HepG2 (cell line): ENCODE data around the gene ZNF32. TPM values are rescaled to one million over a fixed set of nuclear protein-coding genes. Genes with fewer than 3 reads are reported as not detected.
A peak's percentile ranks its signal among the peaks of the same experiment; 100 is the strongest.

Experiments used
- ATAC-seq: fragments of 200-7000 bp; cut with Tn5 transposase; 3 replicates; pipeline ENCODE4 v1.9.1; 2020; ENCODE audit warnings: mild to moderate bottlenecking, moderate library complexity
- BruUV-seq: library from RNA; stranded (reverse); fragments of 400-500 nt; replicated peaks from 2 replicates; lab custom pipeline; 2021; lab: Mats Ljungman, UMichigan
- CTCF ChIA-PET: fragments of 300-600 bp; formaldehyde crosslinking; extraction: SDS; loops from one replicate; lab custom pipeline; 2021; ENCODE audit warnings: low total read pairs, inconsistent platforms, low intra/inter-chr PET ratio; lab: Yijun Ruan, JAX
- POLR2A ChIA-PET: fragments of 350-600 bp; sonication (Branson Sonifier 250); formaldehyde crosslinking; loops from one replicate; lab custom pipeline; 2020; ENCODE audit warnings: antibody characterized with exemption, inconsistent platforms; lab: Yijun Ruan, JAX
- DNase-seq: peaks from one replicate; pipeline ENCODE4 v3.0.0-alpha.2; 2015; ENCODE audit warnings: low spot score
- FAIRE-seq: peaks from 3 replicates; lab custom pipeline; 2011; peaks lifted over from hg19 to GRCh38; lab: Jason Lieb, UNC
- H2AFZ ChIP-seq: one replicate; pipeline ENCODE4 v1.6.1; 2011; ENCODE audit warnings: low read length, inconsistent platforms
- H3K27ac ChIP-seq: fragments of 300-600 bp; 3 replicates; pipeline ENCODE4 v1.8.0; 2011; ENCODE audit warnings: mixed run types, mild to moderate bottlenecking, mixed read lengths, low read length, inconsistent platforms; ENCODE audit not compliant: insufficient read depth; ENCODE audit errors: extremely low read length
- H3K27me3 ChIP-seq, 2 experiments: fragments of 200-600 bp in 1 of 2; 2 replicates in 1 of 2; 3 replicates in 1 of 2; pipeline versions ENCODE4 v1.6.0 to v1.8.0; 2011; ENCODE audit warnings: low read length in 2 of 2, mild to moderate bottlenecking in 2 of 2, moderate library complexity in 2 of 2, inconsistent platforms in 1 of 2; ENCODE audit not compliant: insufficient read depth in 2 of 2, control insufficient read depth in 1 of 2
- H3K36me3 ChIP-seq, 2 experiments: fragments of 200-600 bp in 1 of 2; replicated peaks in 1 of 2; 2 replicates in 1 of 2; 3 replicates in 1 of 2; pipeline versions ENCODE4 v1.5.1 to v1.8.0; 2011; ENCODE audit warnings: low read length in 2 of 2, inconsistent platforms in 1 of 2; ENCODE audit not compliant: insufficient read depth in 2 of 2, control insufficient read depth in 1 of 2
- H3K4me1 ChIP-seq: 2 replicates; pipeline ENCODE4 v1.5.1; 2012; ENCODE audit warnings: low read length, inconsistent platforms; ENCODE audit not compliant: insufficient read depth
- H3K4me2 ChIP-seq: 2 replicates; pipeline ENCODE4 v1.6.0; 2011; ENCODE audit warnings: low read depth, low read length, inconsistent platforms
- H3K4me3 ChIP-seq, 3 experiments: fragments of 200-600 bp in 1 of 3; sonication (generic), shearing (Covaris generic) in 1 of 3; replicated peaks in 1 of 3; 2 replicates each; pipeline ENCODE4 v1.5.1; 2011 to 2016; ENCODE audit warnings: low read length in 3 of 3, inconsistent platforms in 2 of 3, low read depth in 2 of 3, mild to moderate bottlenecking in 2 of 3, control low read depth in 1 of 3, mixed read lengths in 1 of 3; ENCODE audit not compliant: insufficient read depth in 1 of 3
- H3K79me2 ChIP-seq: one replicate; pipeline ENCODE4 v1.6.1; 2011; ENCODE audit warnings: low read length, inconsistent platforms; ENCODE audit not compliant: insufficient read depth
- H3K9ac ChIP-seq: 2 replicates; pipeline ENCODE4 v1.6.0; 2011; ENCODE audit warnings: mild to moderate bottlenecking, low read depth, low read length, inconsistent platforms; ENCODE audit not compliant: insufficient read depth
- H3K9me3 ChIP-seq: 2 replicates; pipeline ENCODE4 v1.5.1; 2012; ENCODE audit warnings: mild to moderate bottlenecking, low read length
- H4K20me1 ChIP-seq: 2 replicates; pipeline ENCODE4 v1.6.0; 2011; ENCODE audit warnings: inconsistent platforms, mild to moderate bottlenecking, low read length, moderate library complexity; ENCODE audit not compliant: insufficient read depth
- KLF12 ChIP-seq: sonication (generic); formaldehyde crosslinking; IDR thresholded peaks from 2 replicates; pipeline ENCODE4 v1.4.0; 2020; ENCODE audit warnings: missing genetic modification reagents, borderline replicate concordance
- TEAD2 ChIP-seq: sonication (generic); formaldehyde crosslinking; IDR thresholded peaks from 2 replicates; pipeline ENCODE4 v1.9.0; 2021; ENCODE audit warnings: missing genetic modification reagents
- ZNF816 ChIP-seq: sonication (generic); formaldehyde crosslinking; IDR thresholded peaks from 2 replicates; pipeline ENCODE4 v1.8.0; 2022; ENCODE audit warnings: missing genetic modification reagents, mild to moderate bottlenecking, borderline replicate concordance
- WGBS: methylation state at CpG from one replicate; pipeline ENCODE4 v1.1.6; 2017; ENCODE audit warnings: low lambda C conversion rate; 5-methylcytosine and 5-hydroxymethylcytosine counted together
- in situ Hi-C: cut with HindIII; loops from 2 replicates; pipeline ENCODE4 v1.10.0; 2017; ENCODE audit warnings: low pct_unique_long_range_greater_than_20kb; ENCODE audit not compliant: extremely low pct_ligation_motif_present
- intact Hi-C: fragments of 100-400 bp; cut with micrococcal nuclease; formaldehyde crosslinking; loops from one replicate; pipeline ENCODE4 v1.10.0; 2022; ENCODE audit not compliant: unreplicated experiment
- polyA plus RNA-seq, 8 experiments: library from polyadenylated mRNA; depleted of rRNA in 3 of 8; stranded (reverse) in 7 of 8; unstranded in 1 of 8; fragments of >200 nt; fragmentation: Illumina TruSeq in 4 of 8; extraction: Trizol in 4 of 8; gene quantifications; 2 replicates each; pipeline versions ENCODE4 v1.2.1 to v1.2.3, GENCODE V29; 2011 to 2016; ENCODE audit warnings: low read depth in 4 of 8, missing spikeins in 1 of 8, mixed read lengths in 1 of 8; ENCODE audit not compliant: insufficient read depth in 1 of 8
- total RNA-seq, 5 experiments: library from RNA; depleted of rRNA; stranded (reverse); fragments of >200 nt; fragmentation: Illumina TruSeq; extraction: Trizol; gene quantifications; 2 replicates each; pipeline ENCODE4 v1.2.3, GENCODE V29; 2016; ENCODE audit warnings: low read depth in 1 of 5
- TF ChIP-seq, protein P1 (sequence below): fragments of 450-650 bp; IDR thresholded peaks from 2 replicates; pipeline ENCODE4 v1.6.1; 2016
- TF ChIP-seq, protein P2 (sequence below): sonication (generic); formaldehyde crosslinking; IDR thresholded peaks from 2 replicates; pipeline ENCODE4 v1.4.0; 2020; ENCODE audit warnings: missing genetic modification reagents; ENCODE audit errors: not compliant biosample characterization
- TF ChIP-seq, protein P3 (sequence below): sonication (generic); formaldehyde crosslinking; IDR thresholded peaks from 2 replicates; pipeline ENCODE4 v1.4.0; 2020; ENCODE audit warnings: missing genetic modification reagents, borderline replicate concordance

Gene ZNF32
- total and polyA plus RNA-seq, 2 of the 13 experiments (the other 11 are each of a cell fraction or from before 2014, with no cell fraction given) = 12.5 to 16.9 TPM

DNA sequence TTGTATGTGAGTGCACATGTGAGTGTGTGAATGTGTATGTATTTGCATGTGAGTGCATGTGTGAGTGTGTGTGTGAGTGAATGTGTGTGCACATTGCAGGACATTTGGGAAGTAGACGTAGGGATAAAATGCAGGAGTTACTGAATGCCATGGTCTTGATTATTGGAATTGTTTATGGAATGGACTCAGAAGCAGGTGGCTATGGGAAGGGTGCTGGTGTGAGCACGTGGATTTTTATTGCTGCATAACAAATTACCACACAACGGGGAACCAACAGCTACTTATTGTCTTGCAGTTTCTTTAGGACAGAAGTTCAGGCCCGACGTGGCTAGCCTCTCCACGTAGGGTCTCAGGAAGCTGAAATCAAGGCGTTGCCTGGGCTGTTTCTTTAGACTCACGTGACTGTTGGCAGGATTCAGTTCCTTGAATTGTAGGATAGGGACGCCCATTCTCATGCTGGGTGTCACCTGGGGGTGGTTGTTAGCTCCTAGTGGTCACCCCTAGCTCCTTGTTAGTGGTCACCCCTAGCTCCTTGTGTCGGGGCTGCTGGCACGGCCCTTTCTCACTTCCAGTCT is 48.3 kb upstream of the ZNF32 start:
- BruUV-seq = no TSS peak
- Histone ChIP-seq H3K36me3 (no peaks in the 10 kb centered on the region), H4K20me1 (no peaks in the 10 kb centered on the region), H3K4me3 (no peak overlapping the region), H3K4me2 (no peak overlapping the region), H3K4me1 (no peaks in the 10 kb centered on the region), H3K27me3 (peaks cover 0 to 7% of the 10 kb centered on the region in 2 experiments; a peak in 3 of 5 replicates), H2AFZ (no peak overlapping the region), H3K9me3 (no peaks in the 10 kb centered on the region), H3K27ac (no peak overlapping the region), H3K9ac (no peak overlapping the region), H3K79me2 (no peaks in the 10 kb centered on the region)
- no peak for TF ChIP-seq ZNF816 (CRISPR knock-in tag)
- TF ChIP-seq, protein P1, sequence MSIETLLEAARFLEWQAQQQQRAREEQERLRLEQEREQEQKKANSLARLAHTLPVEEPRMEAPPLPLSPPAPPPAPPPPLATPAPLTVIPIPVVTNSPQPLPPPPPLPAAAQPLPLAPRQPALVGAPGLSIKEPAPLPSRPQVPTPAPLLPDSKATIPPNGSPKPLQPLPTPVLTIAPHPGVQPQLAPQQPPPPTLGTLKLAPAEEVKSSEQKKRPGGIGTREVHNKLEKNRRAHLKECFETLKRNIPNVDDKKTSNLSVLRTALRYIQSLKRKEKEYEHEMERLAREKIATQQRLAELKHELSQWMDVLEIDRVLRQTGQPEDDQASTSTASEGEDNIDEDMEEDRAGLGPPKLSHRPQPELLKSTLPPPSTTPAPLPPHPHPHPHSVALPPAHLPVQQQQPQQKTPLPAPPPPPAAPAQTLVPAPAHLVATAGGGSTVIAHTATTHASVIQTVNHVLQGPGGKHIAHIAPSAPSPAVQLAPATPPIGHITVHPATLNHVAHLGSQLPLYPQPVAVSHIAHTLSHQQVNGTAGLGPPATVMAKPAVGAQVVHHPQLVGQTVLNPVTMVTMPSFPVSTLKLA = peak; percentile 94
- 23% methylated on average over 8 of the region's 11 CpGs for WGBS
- CTCF ChIA-PET = no interaction called here
- FAIRE-seq = no peak
- POLR2A ChIA-PET = no interaction called here
- in situ Hi-C loops (no loop called here), intact Hi-C loops (loop anchor here (10.0 kb wide), 1 partner anchor 88 kb away; no protein-coding TSS in a partner anchor)
- DNase-seq = no peak
- ATAC-seq = no peak

DNA sequence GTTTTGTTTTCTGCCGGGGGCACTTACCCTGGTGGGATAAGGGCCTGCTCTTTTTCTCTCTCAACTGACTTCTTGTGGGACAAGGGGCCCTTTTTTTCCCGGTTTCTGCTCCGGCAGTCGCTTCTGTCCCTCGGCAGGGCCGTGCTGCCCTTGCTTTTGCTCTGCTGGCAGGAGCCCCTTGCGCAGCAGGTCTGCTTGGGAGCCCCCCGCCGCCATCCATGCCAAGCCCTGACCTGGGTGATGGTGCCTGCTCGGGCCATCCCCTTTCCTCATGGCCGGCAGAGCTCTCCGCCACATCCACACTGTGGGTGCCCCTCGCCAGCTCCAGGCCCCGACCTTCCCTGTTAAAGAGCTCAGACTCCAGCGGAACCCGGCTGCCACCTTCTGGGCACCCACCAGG is 47.0 kb upstream of the ZNF32 start:
- 38% methylated on average over 12 of the region's 16 CpGs for WGBS
- intact Hi-C loops (loop anchor here (10.0 kb wide), 1 partner anchor 89 kb away; no protein-coding TSS in a partner anchor), in situ Hi-C loops (no loop called here)
- Histone ChIP-seq H3K4me1 (no peaks in the 10 kb centered on the region), H3K4me3 (no peak overlapping the region), H3K27me3 (peaks cover 0 to 10% of the 10 kb centered on the region in 2 experiments; a peak in 3 of 5 replicates), H3K36me3 (no peaks in the 10 kb centered on the region), H3K4me2 (no peak overlapping the region), H3K27ac (no peak overlapping the region), H2AFZ (no peak overlapping the region), H4K20me1 (no peaks in the 10 kb centered on the region), H3K79me2 (no peaks in the 10 kb centered on the region), H3K9ac (no peak overlapping the region), H3K9me3 (no peaks in the 10 kb centered on the region)
- POLR2A ChIA-PET = interaction anchor here (0.6 kb wide), 1 partner anchor 337 kb away, joined by 3 read pairs; no protein-coding TSS in a partner anchor
- ATAC-seq (no peak), FAIRE-seq (no peak), DNase-seq (no peak)
- CTCF ChIA-PET = no interaction called here
- no TSS peak for BruUV-seq
- TF ChIP-seq, protein P2, sequence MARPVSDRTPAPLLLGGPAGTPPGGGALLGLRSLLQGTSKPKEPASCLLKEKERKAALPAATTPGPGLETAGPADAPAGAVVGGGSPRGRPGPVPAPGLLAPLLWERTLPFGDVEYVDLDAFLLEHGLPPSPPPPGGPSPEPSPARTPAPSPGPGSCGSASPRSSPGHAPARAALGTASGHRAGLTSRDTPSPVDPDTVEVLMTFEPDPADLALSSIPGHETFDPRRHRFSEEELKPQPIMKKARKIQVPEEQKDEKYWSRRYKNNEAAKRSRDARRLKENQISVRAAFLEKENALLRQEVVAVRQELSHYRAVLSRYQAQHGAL = no peak
- TF ChIP-seq KLF12 (CRISPR knock-in tag) = no peak
- no peak for TF ChIP-seq TEAD2
- TF ChIP-seq, protein P3, sequence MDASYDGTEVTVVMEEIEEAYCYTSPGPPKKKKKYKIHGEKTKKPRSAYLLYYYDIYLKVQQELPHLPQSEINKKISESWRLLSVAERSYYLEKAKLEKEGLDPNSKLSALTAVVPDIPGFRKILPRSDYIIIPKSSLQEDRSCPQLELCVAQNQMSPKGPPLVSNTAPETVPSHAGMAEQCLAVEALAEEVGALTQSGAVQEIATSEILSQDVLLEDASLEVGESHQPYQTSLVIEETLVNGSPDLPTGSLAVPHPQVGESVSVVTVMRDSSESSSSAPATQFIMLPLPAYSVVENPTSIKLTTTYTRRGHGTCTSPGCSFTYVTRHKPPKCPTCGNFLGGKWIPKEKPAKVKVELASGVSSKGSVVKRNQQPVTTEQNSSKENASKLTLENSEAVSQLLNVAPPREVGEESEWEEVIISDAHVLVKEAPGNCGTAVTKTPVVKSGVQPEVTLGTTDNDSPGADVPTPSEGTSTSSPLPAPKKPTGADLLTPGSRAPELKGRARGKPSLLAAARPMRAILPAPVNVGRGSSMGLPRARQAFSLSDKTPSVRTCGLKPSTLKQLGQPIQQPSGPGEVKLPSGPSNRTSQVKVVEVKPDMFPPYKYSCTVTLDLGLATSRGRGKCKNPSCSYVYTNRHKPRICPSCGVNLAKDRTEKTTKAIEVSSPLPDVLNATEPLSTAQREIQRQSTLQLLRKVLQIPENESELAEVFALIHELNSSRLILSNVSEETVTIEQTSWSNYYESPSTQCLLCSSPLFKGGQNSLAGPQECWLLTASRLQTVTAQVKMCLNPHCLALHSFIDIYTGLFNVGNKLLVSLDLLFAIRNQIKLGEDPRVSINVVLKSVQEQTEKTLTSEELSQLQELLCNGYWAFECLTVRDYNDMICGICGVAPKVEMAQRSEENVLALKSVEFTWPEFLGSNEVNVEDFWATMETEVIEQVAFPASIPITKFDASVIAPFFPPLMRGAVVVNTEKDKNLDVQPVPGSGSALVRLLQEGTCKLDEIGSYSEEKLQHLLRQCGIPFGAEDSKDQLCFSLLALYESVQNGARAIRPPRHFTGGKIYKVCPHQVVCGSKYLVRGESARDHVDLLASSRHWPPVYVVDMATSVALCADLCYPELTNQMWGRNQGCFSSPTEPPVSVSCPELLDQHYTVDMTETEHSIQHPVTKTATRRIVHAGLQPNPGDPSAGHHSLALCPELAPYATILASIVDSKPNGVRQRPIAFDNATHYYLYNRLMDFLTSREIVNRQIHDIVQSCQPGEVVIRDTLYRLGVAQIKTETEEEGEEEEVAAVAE (CRISPR knock-in tag) = no peak
